Fibroblast of villous mesenchyme (primary cell): ENCODE results near the gene KIRREL2. TPM values are rescaled to one million over a fixed set of nuclear protein-coding genes. Genes with fewer than 3 reads are reported as not detected.
"Not testable (repeated sequence)": the region's sequence is repeated elsewhere in the genome, so short reads cannot be mapped to it uniquely, and the experiment has no call there.

Experiments used
- DNase-seq: peaks from one replicate; pipeline ENCODE4 v3.0.0-alpha.2; 2010; ENCODE audit warnings: low read depth
- H3K4me3 ChIP-seq: 2 replicates; pipeline ENCODE4 v1.5.1; 2011; ENCODE audit warnings: low read depth, mild to moderate bottlenecking, low read length
- total RNA-seq: library from RNA; depleted of rRNA; stranded (reverse); fragments of >200 nt; gene quantifications from 2 replicates; pipeline ENCODE4 v1.2.3, GENCODE V29; 2012
- TF ChIP-seq, protein P1 (sequence below): IDR thresholded peaks from 2 replicates; pipeline ENCODE4 v1.5.1; 2012; ENCODE audit warnings: low read depth, mild to moderate bottlenecking, low read length; ENCODE audit not compliant: insufficient read depth

The KIRREL2 gene
- total RNA-seq, 1 donor: under 0.01 TPM

DNA sequence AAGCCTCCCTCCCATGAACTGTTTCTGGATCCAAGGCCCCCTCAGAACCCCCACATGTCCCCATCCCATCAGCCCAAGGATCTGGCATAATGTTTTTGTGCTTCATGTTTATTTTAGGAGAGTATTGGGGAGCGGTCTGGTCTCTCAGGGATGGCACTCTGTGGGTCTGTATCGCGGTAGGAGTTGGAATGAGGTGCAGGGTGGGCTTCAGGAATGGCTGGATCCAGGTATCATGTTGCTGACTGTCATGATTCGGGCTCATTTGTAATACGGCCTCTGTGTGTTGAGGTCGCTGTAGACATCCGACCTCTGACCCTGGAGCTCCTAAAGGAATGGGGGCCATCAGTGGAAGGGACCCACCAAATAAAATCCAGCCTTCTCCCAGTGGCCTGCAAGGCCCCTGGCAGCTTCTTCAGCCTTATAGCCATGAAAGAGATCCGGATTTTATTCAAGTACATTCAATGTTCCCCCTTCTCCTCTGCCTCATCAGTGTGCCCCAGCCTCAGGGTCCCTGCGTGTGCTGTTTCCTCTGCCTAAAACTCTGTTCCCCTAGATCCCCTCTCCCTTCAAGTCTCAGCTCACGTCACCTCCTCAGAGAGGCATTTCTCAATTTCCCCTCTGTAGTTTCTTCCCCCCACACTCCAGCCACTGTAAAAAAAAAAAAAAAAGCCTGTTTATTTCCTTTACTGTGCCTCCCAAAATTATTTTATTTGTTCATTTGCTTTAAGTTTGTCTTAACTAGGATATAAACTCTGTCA lies 47.8 kb downstream of the KIRREL2 start:
- DNase-seq: no peak
- TF ChIP-seq, protein P1, sequence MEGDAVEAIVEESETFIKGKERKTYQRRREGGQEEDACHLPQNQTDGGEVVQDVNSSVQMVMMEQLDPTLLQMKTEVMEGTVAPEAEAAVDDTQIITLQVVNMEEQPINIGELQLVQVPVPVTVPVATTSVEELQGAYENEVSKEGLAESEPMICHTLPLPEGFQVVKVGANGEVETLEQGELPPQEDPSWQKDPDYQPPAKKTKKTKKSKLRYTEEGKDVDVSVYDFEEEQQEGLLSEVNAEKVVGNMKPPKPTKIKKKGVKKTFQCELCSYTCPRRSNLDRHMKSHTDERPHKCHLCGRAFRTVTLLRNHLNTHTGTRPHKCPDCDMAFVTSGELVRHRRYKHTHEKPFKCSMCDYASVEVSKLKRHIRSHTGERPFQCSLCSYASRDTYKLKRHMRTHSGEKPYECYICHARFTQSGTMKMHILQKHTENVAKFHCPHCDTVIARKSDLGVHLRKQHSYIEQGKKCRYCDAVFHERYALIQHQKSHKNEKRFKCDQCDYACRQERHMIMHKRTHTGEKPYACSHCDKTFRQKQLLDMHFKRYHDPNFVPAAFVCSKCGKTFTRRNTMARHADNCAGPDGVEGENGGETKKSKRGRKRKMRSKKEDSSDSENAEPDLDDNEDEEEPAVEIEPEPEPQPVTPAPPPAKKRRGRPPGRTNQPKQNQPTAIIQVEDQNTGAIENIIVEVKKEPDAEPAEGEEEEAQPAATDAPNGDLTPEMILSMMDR: no peak
- no peak overlapping the region for H3K4me3 ChIP-seq

DNA sequence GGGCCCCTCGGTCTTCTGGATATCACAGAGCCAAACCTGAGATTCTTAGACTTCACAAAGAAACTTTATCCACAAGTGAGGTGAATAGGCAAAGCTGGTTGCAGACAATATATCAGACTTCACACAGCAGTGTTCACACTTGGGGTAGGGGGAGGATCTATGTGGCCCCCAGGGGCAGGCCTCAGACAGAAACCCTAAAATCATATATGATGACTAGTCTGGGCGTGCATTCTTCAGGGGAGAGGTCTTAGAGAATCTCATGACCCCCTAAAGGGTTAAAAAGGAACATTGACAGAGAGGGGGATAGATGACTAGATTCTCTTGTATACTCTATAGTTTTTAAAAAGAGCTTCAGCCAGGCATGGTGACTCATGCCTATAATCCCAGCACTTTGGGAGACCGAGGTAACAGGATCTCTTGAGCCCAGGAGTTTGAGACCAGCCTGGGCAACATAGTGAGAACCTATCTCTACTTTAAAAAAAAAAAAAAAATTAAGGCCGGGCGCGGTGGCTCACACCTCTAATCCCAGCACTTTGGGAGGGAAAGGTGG lies 48.5 kb downstream of the KIRREL2 start:
- no peak overlapping the region for H3K4me3 ChIP-seq
- TF ChIP-seq, protein P1: no peak
- no peak for DNase-seq

DNA sequence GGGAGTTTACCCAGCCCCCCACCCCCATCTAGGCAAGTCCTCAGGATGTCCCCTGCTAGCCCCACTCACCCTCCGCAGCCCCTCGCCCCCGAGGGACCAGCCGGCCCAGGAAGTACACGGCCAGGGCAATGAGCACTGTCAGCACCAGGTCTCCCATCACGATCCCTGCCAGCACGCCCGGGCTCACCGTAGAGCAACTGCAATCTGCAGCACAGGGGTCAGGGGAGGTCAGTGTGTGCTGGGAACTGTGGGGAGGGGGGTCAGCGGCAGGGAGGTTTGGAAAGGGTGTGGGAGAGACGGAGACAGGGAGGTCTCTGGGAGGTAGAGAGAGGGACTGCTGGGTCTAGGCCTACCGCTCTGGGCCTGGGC lies 50.6 kb downstream of the KIRREL2 start:
- TF ChIP-seq, protein P1: no peak

DNA sequence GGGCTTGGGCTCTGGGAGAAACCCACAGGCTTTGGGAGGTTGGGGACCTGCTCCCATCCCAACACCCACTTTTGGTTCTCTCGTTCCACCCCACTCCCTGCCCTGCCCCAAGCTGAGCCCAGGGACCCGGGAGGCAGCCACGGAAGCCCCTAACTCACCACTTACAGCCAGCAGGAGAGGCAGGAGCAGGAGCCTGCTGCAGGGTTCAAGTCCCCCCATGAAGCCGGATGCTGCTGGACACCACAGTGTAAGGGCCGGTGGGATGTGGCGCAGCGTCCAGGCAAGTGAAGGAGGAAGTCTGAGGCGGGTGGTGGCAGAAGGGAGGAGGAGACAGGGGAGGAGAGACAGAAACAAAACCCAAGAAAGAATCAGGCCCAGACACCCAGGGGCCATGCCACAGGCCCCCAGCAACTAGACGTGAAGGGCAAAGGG lies 51.3 kb downstream of the KIRREL2 start, which contains the start of gene TYROBP:
TSS of gene TYROBP (minus strand) at position 286 of the 432 bp plus-strand sequence. CDS start at position 219, 67 bp downstream.
- no peak within 1 kb of the TSS for H3K4me3 ChIP-seq
- no peak for DNase-seq
- TF ChIP-seq, protein P1: no peak

More for the DNA sequence above, 50.6 kb downstream of the KIRREL2 start:
- DNase-seq: no peak
- H3K4me3 ChIP-seq: no peak overlapping the region

DNA sequence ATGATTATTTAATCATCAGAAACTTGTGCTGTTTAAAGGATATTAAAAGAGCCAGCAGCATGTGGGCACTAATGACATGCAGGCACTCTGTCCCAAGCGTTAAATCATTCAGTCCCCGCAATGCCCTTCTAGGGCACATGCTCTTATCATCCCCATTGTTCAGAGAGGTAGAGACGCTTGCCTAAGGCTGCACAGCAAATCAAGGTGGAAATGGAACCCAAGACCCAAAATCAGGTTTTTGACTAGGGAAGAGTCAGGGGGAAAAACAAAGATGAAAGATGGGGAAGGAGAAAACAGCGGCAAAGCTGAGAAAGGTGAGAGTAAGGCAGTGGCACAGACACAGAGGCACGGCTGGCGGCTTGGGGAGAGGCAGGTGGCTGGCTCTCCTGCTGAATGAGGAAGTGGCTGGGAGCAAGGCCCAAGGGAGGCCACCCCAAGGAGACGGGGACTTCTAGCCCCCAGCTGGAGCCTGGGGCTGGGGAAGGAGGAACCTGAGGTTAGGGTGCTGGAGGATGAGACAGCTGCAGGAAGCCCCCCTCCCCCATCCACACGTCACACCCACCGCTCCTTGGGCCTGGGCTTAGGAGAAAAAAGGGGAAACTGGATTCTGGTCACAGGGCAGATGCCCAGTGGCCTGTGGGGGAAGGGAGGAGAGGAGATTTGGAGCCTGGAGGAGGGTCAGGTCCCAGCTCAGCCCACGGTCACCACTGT lies 52.4 kb downstream of the KIRREL2 start:
- no peak overlapping the region for H3K4me3 ChIP-seq
- DNase-seq: no peak
- TF ChIP-seq, protein P1: no peak

DNA sequence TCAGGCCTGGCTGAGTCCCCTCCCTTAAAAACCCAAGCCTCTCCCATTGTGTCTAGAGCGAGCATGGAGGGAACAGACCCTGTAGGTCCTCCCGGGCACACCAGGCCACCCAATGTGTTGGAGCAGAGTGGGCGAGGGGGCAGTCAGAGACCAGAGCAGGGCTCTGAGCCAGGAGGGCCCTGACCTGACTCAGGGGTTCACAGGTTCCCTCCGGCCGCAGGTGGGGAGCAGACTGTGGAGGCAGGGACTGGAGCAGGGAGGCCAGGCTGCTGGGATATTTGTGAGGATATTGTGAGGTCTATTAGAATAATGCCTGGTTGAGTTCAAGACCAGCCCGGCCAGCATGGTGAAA lies 52.9 kb downstream of the KIRREL2 start:
- DNase-seq: no peak
- H3K4me3 ChIP-seq: no peak overlapping the region
- TF ChIP-seq, protein P1: no peak

DNA sequence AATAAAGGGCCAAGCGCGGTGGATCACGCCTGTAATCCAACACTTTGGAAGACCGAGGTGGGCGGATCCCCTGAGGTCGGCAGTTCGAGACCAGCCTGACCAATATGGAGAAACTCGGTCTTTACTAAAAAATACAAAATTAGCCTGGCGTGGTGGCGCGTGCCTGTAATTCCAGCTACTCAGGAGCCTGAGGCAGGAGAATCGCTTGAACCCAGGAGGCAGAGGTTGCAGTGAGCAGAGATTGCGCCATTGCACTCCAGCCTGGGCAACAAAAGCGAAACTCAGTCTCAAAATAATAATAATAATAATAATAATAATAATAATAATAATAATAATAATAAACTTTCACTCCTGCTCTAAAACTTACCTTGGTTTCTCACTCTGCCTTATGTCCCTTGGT lies 53.6 kb downstream of the KIRREL2 start:
- not testable (repeated sequence) for H3K4me3 ChIP-seq, DNase-seq
